K562 (cell line): ENCODE results near the gene HEXIM2. TPM values are rescaled to one million over a fixed set of nuclear protein-coding genes. Genes with fewer than 3 reads are reported as not detected.

Experiments used
- ATAC-seq: fragments of 200-7000 bp; cut with Tn5 transposase; 3 replicates; pipeline ENCODE4 v1.9.1; 2020; ENCODE audit warnings: moderate library complexity
- BruUV-seq: library from RNA; stranded (reverse); fragments of 400-500 nt; replicated peaks from 2 replicates; lab custom pipeline; 2021; lab: Mats Ljungman, UMichigan
- CTCF ChIA-PET: fragments of 300-600 bp; formaldehyde crosslinking; extraction: SDS; loops from one replicate; lab custom pipeline; 2021; ENCODE audit warnings: low intra/inter-chr PET ratio; lab: Yijun Ruan, JAX
- POLR2A ChIA-PET: fragments of 300-600, 350-650 bp; sonication (Branson Sonifier 250); formaldehyde crosslinking; extraction: SDS; loops from one replicate; lab custom pipeline; 2021; ENCODE audit warnings: antibody characterized with exemption, inconsistent platforms; lab: Yijun Ruan, JAX
- DNase-seq, 4 experiments: peaks; one replicate each; pipeline versions ENCODE4 v3.0.0 to v3.0.0-alpha.2; 2011 to 2018; ENCODE audit warnings: low spot score in 3 of 4, mixed read lengths in 3 of 4; ENCODE audit errors: extremely low read depth in 1 of 4
- FAIRE-seq: peaks from 2 replicates; lab custom pipeline; 2011; peaks lifted over from hg19 to GRCh38; lab: Jason Lieb, UNC
- H2AFZ ChIP-seq: 2 replicates; pipeline ENCODE4 v1.6.0; 2011; ENCODE audit warnings: low read depth, low read length, control low read depth, inconsistent platforms
- H3K27ac ChIP-seq: fragments of 200-600 bp; 3 replicates; pipeline ENCODE4 v1.8.0; 2011; ENCODE audit warnings: low read depth, mild to moderate bottlenecking, control low read depth, inconsistent platforms, low read length, moderate library complexity, mixed read lengths; ENCODE audit errors: extremely low read depth
- H3K27me3 ChIP-seq, 2 experiments: fragments of 300-600 bp in 1 of 2; 2 replicates in 1 of 2; 3 replicates in 1 of 2; pipeline versions ENCODE4 v1.6.0 to v1.8.0; 2011; ENCODE audit warnings: inconsistent platforms in 2 of 2, low read length in 2 of 2, mild to moderate bottlenecking in 1 of 2, mixed read lengths in 1 of 2, moderate library complexity in 1 of 2; ENCODE audit not compliant: control insufficient read depth in 2 of 2, insufficient read depth in 2 of 2
- H3K36me3 ChIP-seq: fragments of 300-600 bp; 3 replicates; pipeline ENCODE4 v1.8.0; 2011; ENCODE audit warnings: mild to moderate bottlenecking, low read length, inconsistent platforms; ENCODE audit not compliant: control insufficient read depth, insufficient read depth
- H3K4me1 ChIP-seq, 2 experiments: fragments of 200-600 bp in 1 of 2; replicated peaks in 1 of 2; 2 replicates in 1 of 2; 3 replicates in 1 of 2; pipeline versions ENCODE4 v1.5.1 to v1.8.0; 2011; ENCODE audit warnings: inconsistent platforms in 2 of 2, low read length in 2 of 2, mild to moderate bottlenecking in 1 of 2, mixed read lengths in 1 of 2, moderate library complexity in 1 of 2; ENCODE audit not compliant: control insufficient read depth in 2 of 2, insufficient read depth in 2 of 2
- H3K4me2 ChIP-seq: 2 replicates; pipeline ENCODE4 v1.6.1; 2011; ENCODE audit warnings: low read length, control low read depth, inconsistent platforms, mixed read lengths; ENCODE audit not compliant: insufficient read depth
- H3K4me3 ChIP-seq: fragments of 200-600 bp; sonication (generic), shearing (Covaris generic); 2 replicates; pipeline ENCODE4 v1.5.1; 2016; ENCODE audit warnings: control low read depth, inconsistent platforms
- H3K79me2 ChIP-seq: fragments of 200-600 bp; 3 replicates; pipeline ENCODE4 v1.8.0; 2011; ENCODE audit warnings: low read length, inconsistent platforms; ENCODE audit not compliant: control insufficient read depth, insufficient read depth
- H3K9ac ChIP-seq, 2 experiments: 2 replicates each; pipeline versions ENCODE4 v1.6.0 to v1.6.1; 2011; ENCODE audit warnings: low read depth in 2 of 2, low read length in 2 of 2, control low read depth in 1 of 2, inconsistent platforms in 1 of 2, mild to moderate bottlenecking in 1 of 2, mixed read lengths in 1 of 2; ENCODE audit not compliant: insufficient read depth in 1 of 2
- H3K9me1 ChIP-seq: one replicate; pipeline ENCODE4 v1.6.0; 2011; ENCODE audit warnings: inconsistent platforms, mild to moderate bottlenecking, low read length, moderate library complexity; ENCODE audit not compliant: control insufficient read depth, insufficient read depth
- H3K9me3 ChIP-seq: replicated peaks from 2 replicates; pipeline ENCODE4 v1.5.1; 2011; ENCODE audit warnings: low read depth, low read length, inconsistent platforms; ENCODE audit not compliant: control insufficient read depth, insufficient read depth
- H4K20me1 ChIP-seq: replicated peaks from 2 replicates; pipeline ENCODE4 v1.6.1; 2011; ENCODE audit warnings: low read length, inconsistent platforms, mixed read lengths; ENCODE audit not compliant: control insufficient read depth, insufficient read depth
- ATF2 ChIP-seq: sonication (generic); formaldehyde crosslinking; IDR thresholded peaks from 2 replicates; pipeline ENCODE4 v1.8.1; 2022; ENCODE audit warnings: missing genetic modification reagents
- CBX2 ChIP-seq: fragments of 200-600 bp; sonication (generic); IDR thresholded peaks from one replicate; pipeline ENCODE4 v1.6.1; 2012; ENCODE audit warnings: mild to moderate bottlenecking, low read length, inconsistent platforms; ENCODE audit not compliant: insufficient read depth, poor library complexity, severe bottlenecking
- HMG20A ChIP-seq: fragments of 450-650 bp; formaldehyde crosslinking; conservative IDR thresholded peaks from 2 replicates; pipeline ENCODE4 v1.4.0; 2020; ENCODE audit warnings: mild to moderate bottlenecking, mixed read lengths
- JUNB ChIP-seq: fragments of 450-650 bp; formaldehyde crosslinking; conservative IDR thresholded peaks from 2 replicates; pipeline ENCODE4 v1.4.0; 2020; ENCODE audit warnings: mild to moderate bottlenecking
- NR2F6 ChIP-seq: fragments of 450-650 bp; formaldehyde crosslinking; IDR thresholded peaks from 2 replicates; pipeline ENCODE4 v1.4.0; 2020; ENCODE audit warnings: mild to moderate bottlenecking
- POLR2G ChIP-seq: fragments of 200-400 bp; formaldehyde crosslinking; IDR thresholded peaks from 2 replicates; pipeline ENCODE4 v1.6.1; 2017; ENCODE audit warnings: low read depth, mild to moderate bottlenecking, antibody characterized with exemption, low read length, moderate library complexity
- TCF3 ChIP-seq: sonication (generic); formaldehyde crosslinking; IDR thresholded peaks from 2 replicates; pipeline ENCODE4 v1.4.0; 2020; ENCODE audit warnings: mild to moderate bottlenecking, missing genetic modification reagents
- TRIM24 ChIP-seq, 2 experiments: fragments of 450-650 bp; IDR thresholded peaks; 2 replicates each; pipeline ENCODE4 v1.6.1; 2016
- ZBTB33 ChIP-seq: sonication (generic); formaldehyde crosslinking; IDR thresholded peaks from 2 replicates; pipeline ENCODE4 v1.8.1; 2023; ENCODE audit warnings: mild to moderate bottlenecking, missing genetic modification reagents
- ZNF740 ChIP-seq, 3 experiments: fragments of 200-800 bp in 1 of 3; sonication (Bioruptor generic) in 1 of 3; sonication (generic) in 1 of 3; formaldehyde crosslinking in 1 of 3; IDR thresholded peaks; 2 replicates each; pipeline versions ENCODE4 v1.6.1 to v1.8.0; 2016 to 2022; ENCODE audit warnings: mild to moderate bottlenecking in 2 of 3, missing compliant biosample characterization in 2 of 3, missing genetic modification characterization in 2 of 3, missing genetic modification reagents in 1 of 3
- WGBS: fragments of 100-300 bp; shearing (Covaris generic); methylation state at CpG from one replicate; pipeline ENCODE4 v1.1.6; 2016; ENCODE audit warnings: low coverage, mixed read lengths; ENCODE audit not compliant: insufficient coverage; ENCODE audit errors: missing lambda C conversion rate; 5-methylcytosine and 5-hydroxymethylcytosine counted together
- in situ Hi-C: fragments of 300-500 bp; cut with MboI; formaldehyde crosslinking; loops from 4 replicates; pipeline ENCODE4 v1.15.0; 2018; ENCODE audit warnings: inconsistent platforms, mixed read lengths
- intact Hi-C: fragments of 100-400 bp; cut with micrococcal nuclease; formaldehyde crosslinking; loops from 2 replicates; pipeline ENCODE4 v1.14.2; 2022
- polyA plus RNA-seq, 8 experiments: library from polyadenylated mRNA; depleted of rRNA in 4 of 8; stranded (reverse) in 5 of 8; unstranded in 3 of 8; fragments of >200 nt; fragmentation: Nextera tagmentation in 2 of 8; fragmentation: Illumina TruSeq in 1 of 8; extraction: Ambion mirVana in 2 of 8; extraction: Trizol in 1 of 8; gene quantifications; 2 replicates each; pipeline versions ENCODE4 v1.2.1 to v1.2.3, GENCODE V29; 2011 to 2014; ENCODE audit warnings: inconsistent platforms in 1 of 8, missing spikeins in 1 of 8
- total RNA-seq, 7 experiments: library from RNA; depleted of rRNA in 6 of 7; stranded (reverse); fragments of >200 nt in 6 of 7; fragmentation: Illumina TruSeq in 2 of 7; extraction: Trizol in 2 of 7; gene quantifications; 2 replicates each; pipeline versions ENCODE4 v1.2.1 to v1.2.3, GENCODE V29; 2011 to 2021; ENCODE audit warnings: low replicate concordance in 1 of 7

HEXIM2 gene
- total and polyA plus RNA-seq, 9 of the 15 experiments (the other 6 are each of a cell fraction or from before 2014, with no cell fraction given) = 0.69 to 3.4 (median 1.1) TPM; not detected in 2

- H3K9me1 ChIP-seq = no peaks in the 10 kb centered on the region
- H3K27ac ChIP-seq = no peak overlapping the region
- no peak overlapping the region for H3K9ac ChIP-seq
- no TSS peak for BruUV-seq
- no peak overlapping the region for H3K4me3 ChIP-seq
- intact Hi-C loops = no loop called here
- H3K4me2 ChIP-seq = no peak overlapping the region
- ChIA-PET CTCF (no interaction called here), POLR2A (interaction anchor here (0.6 to 2.4 kb wide), 7 partner anchors 10 to 342 kb away, joined by 3 to 14 read pairs (median 3); no protein-coding TSS in a partner anchor)
- no peak overlapping the region for H2AFZ ChIP-seq
- H3K79me2 ChIP-seq = no peaks in the 10 kb centered on the region; the same call in 2 of the 3 replicates
- peaks cover 6 to 40% of the 10 kb centered on the region in 2 experiments for H3K4me1 ChIP-seq
- DNase-seq = no peak
- H3K9me3 ChIP-seq = no peaks in the 10 kb centered on the region
- no peaks in the 10 kb centered on the region for H3K36me3 ChIP-seq
- no peak for ATAC-seq
- no peak for FAIRE-seq
- in situ Hi-C loops = no loop called here
- 60% methylated on average over 23 of the region's 23 CpGs for WGBS
- H3K27me3 ChIP-seq = no peaks in the 10 kb centered on the region
- H4K20me1 ChIP-seq = no peaks in the 10 kb centered on the region
- TF ChIP-seq ATF2 (no peak), TCF3 (CRISPR knock-in tag) (no peak), CBX2 (no peak), TRIM24 (IDR thresholded peaks at IDR 0.05) (no peak), JUNB (CRISPR knock-in tag) (no peak), ZBTB33 (CRISPR knock-in tag) (peak; percentile 63), POLR2G (no peak), HMG20A (CRISPR knock-in tag) (no peak), NR2F6 (CRISPR knock-in tag) (no peak), ZNF740 (CRISPR knock-in tag; IDR thresholded peaks at IDR 0.05) (0 out of 2 replicates have a peak, but pooled peaks have one; percentile 1), ZNF740 (tag; IDR thresholded peaks at IDR 0.05) (no peak)
Observed at GRCh38 chr17:45118691-45119090, 43.0 kb upstream of the HEXIM2 start.
